Erythroblast (primary cell): ENCODE results near the gene TTC39C.

Experiments used
- GATA1 ChIP-seq: IDR thresholded peaks from 2 replicates; pipeline ENCODE4 v1.6.1; 2011; ENCODE audit warnings: low read depth, mild to moderate bottlenecking, control low read depth, low read length, moderate library complexity
- POLR2A ChIP-seq: IDR thresholded peaks from 2 replicates; pipeline ENCODE4 v1.6.1; 2011; ENCODE audit warnings: mild to moderate bottlenecking, low read length

DNA sequence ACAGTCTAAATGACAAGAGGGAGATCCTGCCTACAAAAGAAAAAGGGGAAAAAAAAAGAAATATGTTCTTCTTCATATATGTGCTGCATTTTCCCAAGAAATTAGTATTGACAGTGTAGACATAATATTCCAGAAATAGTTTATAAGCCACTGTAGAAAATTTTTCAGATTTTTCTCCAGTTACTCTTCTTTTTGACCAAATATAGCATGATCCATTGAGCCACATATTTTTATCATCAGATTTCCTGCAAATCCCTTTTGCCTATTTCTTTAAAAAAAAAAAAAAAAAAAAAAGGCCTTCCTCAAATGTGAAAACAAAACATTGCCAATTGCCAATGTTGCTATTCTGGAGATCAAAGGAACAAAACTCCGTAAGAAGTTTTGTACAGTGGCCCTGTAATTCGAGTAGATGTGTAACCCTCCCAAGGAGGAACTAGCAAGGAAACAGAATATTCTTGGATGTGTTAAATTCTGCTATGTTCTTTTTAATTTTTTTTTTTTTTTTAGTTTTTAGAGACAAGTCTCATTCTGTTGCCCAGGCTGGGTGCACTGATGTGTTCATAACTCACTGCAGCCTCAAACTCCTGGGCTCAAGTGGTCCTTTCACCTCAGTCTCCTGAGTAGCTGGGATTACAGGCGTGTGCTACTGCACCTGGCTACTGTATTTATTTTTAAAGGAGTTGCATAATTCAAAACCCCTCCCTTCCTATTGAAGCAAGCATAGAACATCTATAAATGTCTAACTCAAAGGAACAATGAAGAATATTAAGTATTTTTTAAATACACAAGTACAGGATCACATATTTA lies 111.8 kb downstream of the TTC39C start:
- TF ChIP-seq POLR2A (no peak), GATA1 (no peak)
